GM23248 (cell line): ENCODE data around the gene WDR27. TPM values are rescaled to one million over a fixed set of nuclear protein-coding genes. Genes with fewer than 3 reads are reported as not detected.

Source experiments
- DNase-seq: peaks from one replicate; pipeline ENCODE4 v3.0.0-alpha.2; 2015
- H2AFZ ChIP-seq: fragments of 200-600 bp; sonication (generic); 2 replicates; pipeline ENCODE4 v1.6.1; 2016; ENCODE audit warnings: antibody characterized with exemption
- H3F3A ChIP-seq: fragments of 200-600 bp; sonication (generic); 2 replicates; pipeline ENCODE4 v1.6.1; 2016; ENCODE audit warnings: mild to moderate bottlenecking, antibody characterized with exemption, mixed run types; ENCODE audit not compliant: insufficient read depth
- H3K27ac ChIP-seq: fragments of 200-600 bp; sonication (generic); 2 replicates; pipeline ENCODE4 v1.5.1; 2016; ENCODE audit warnings: mild to moderate bottlenecking
- H3K27me3 ChIP-seq: fragments of 200-600 bp; sonication (generic); replicated peaks from 2 replicates; pipeline ENCODE4 v1.6.1; 2016; ENCODE audit warnings: mild to moderate bottlenecking; ENCODE audit not compliant: insufficient read depth
- H3K36me3 ChIP-seq: fragments of 200-600 bp; sonication (generic); 2 replicates; pipeline ENCODE4 v1.6.1; 2016; ENCODE audit warnings: low read depth, mild to moderate bottlenecking
- H3K4me1 ChIP-seq: fragments of 200-600 bp; sonication (generic); 2 replicates; pipeline ENCODE4 v1.6.1; 2016; ENCODE audit warnings: mild to moderate bottlenecking; ENCODE audit not compliant: insufficient read depth
- H3K4me2 ChIP-seq: fragments of 200-600 bp; sonication (generic); one replicate; pipeline ENCODE4 v1.6.1; 2016; ENCODE audit warnings: mild to moderate bottlenecking; ENCODE audit not compliant: unreplicated experiment
- H3K4me3 ChIP-seq: fragments of 200-600 bp; sonication (generic); 2 replicates; pipeline ENCODE4 v1.5.1; 2016; ENCODE audit warnings: mild to moderate bottlenecking
- H3K79me2 ChIP-seq: fragments of 200-600 bp; sonication (generic); 2 replicates; pipeline ENCODE4 v1.6.1; 2016; ENCODE audit warnings: mild to moderate bottlenecking; ENCODE audit not compliant: insufficient read depth
- H3K9ac ChIP-seq: fragments of 200-600 bp; sonication (generic); 2 replicates; pipeline ENCODE4 v1.6.1; 2016; ENCODE audit warnings: mild to moderate bottlenecking
- H3K9me2 ChIP-seq: fragments of 200-600 bp; sonication (generic); 2 replicates; pipeline ENCODE4 v1.6.1; 2016; ENCODE audit warnings: mixed run types, mild to moderate bottlenecking, moderate library complexity; ENCODE audit not compliant: insufficient read depth
- H3K9me3 ChIP-seq: fragments of 200-600 bp; sonication (generic); one replicate; pipeline ENCODE4 v1.6.1; 2017; ENCODE audit warnings: low read depth
- H4K20me1 ChIP-seq: fragments of 200-600 bp; sonication (generic); 2 replicates; pipeline ENCODE4 v1.6.0; 2016; ENCODE audit not compliant: insufficient read depth
- EZH2 ChIP-seq: fragments of 200-600 bp; sonication (generic); IDR thresholded peaks from 2 replicates; pipeline ENCODE4 v1.6.1; 2018; ENCODE audit warnings: antibody characterized with exemption, mild to moderate bottlenecking; ENCODE audit not compliant: insufficient read depth, poor library complexity, severe bottlenecking
- EZH2phosphoT487 ChIP-seq: fragments of 200-600 bp; sonication (generic); IDR thresholded peaks from 2 replicates; pipeline ENCODE4 v1.6.1; 2018; ENCODE audit warnings: antibody characterized with exemption, moderate library complexity, mild to moderate bottlenecking, low read depth; ENCODE audit not compliant: insufficient read depth
- WGBS, 2 experiments: methylation state at CpG; one replicate each; pipeline ENCODE4 v1.1.6; 2015 to 2017; ENCODE audit warnings: low lambda C conversion rate in 2 of 2, low coverage in 1 of 2; ENCODE audit errors: missing lambda C conversion rate in 2 of 2; 5-methylcytosine and 5-hydroxymethylcytosine counted together
- in situ Hi-C: fragments of 300-500 bp; cut with MboI; formaldehyde crosslinking; loops from 2 replicates; pipeline ENCODE4 v1.15.0; 2020
- polyA plus RNA-seq: library from polyadenylated mRNA; unstranded; fragments of >200 nt; fragmentation: Nextera tagmentation; extraction: Ambion mirVana; gene quantifications from 2 replicates; pipeline ENCODE4 v1.2.1, GENCODE V29; 2016
- total RNA-seq: library from RNA; depleted of rRNA; stranded (reverse); fragments of >200 nt; shearing (Covaris generic); gene quantifications from 2 replicates; pipeline ENCODE4 v1.2.3, GENCODE V29; 2014

The WDR27 gene
- total and polyA plus RNA-seq, 2 experiments from 2014 or later: 9.2 to 9.3 TPM

GRCh38 chr6:169416249-169416648 is 285.6 kb downstream of the WDR27 start:
- H3K79me2 ChIP-seq: no peaks in the 10 kb centered on the region
- H2AFZ ChIP-seq: no peak overlapping the region
- no peaks in the 10 kb centered on the region for H4K20me1 ChIP-seq
- H3K4me2 ChIP-seq: no peak overlapping the region
- H3K4me3 ChIP-seq: no peak overlapping the region
- no peaks in the 10 kb centered on the region for H3K27me3 ChIP-seq
- H3K9ac ChIP-seq: no peak overlapping the region
- TF ChIP-seq EZH2 (no peak), EZH2phosphoT487 (no peak)
- DNase-seq: no peak
- no peaks in the 10 kb centered on the region for H3F3A ChIP-seq
- H3K9me2 ChIP-seq: no peaks in the 10 kb centered on the region
- no peaks in the 10 kb centered on the region for H3K4me1 ChIP-seq
- H3K9me3 ChIP-seq: no peaks in the 10 kb centered on the region
- H3K27ac ChIP-seq: no peak overlapping the region
- 16 to 18% methylated on average over 3 of the region's 3 CpGs for WGBS, 2 experiments
- H3K36me3 ChIP-seq: no peaks in the 10 kb centered on the region
- in situ Hi-C loops: no loop called here

- H3K79me2 ChIP-seq: no peaks in the 10 kb centered on the region
- 79 to 82% methylated on average over 4 of the region's 4 CpGs for WGBS, 2 experiments
- no peaks in the 10 kb centered on the region for H3F3A ChIP-seq
- in situ Hi-C loops: no loop called here
- H3K4me2 ChIP-seq: no peak overlapping the region
- H3K27ac ChIP-seq: no peak overlapping the region
- TF ChIP-seq EZH2phosphoT487 (no peak), EZH2 (no peak)
- H3K9ac ChIP-seq: no peak overlapping the region
- H4K20me1 ChIP-seq: no peaks in the 10 kb centered on the region
- no peaks in the 10 kb centered on the region for H3K9me2 ChIP-seq
- no peaks in the 10 kb centered on the region for H3K4me1 ChIP-seq
- peak; percentile 28 for DNase-seq
- H2AFZ ChIP-seq: no peak overlapping the region
- no peaks in the 10 kb centered on the region for H3K27me3 ChIP-seq
- H3K4me3 ChIP-seq: no peak overlapping the region
- no peaks in the 10 kb centered on the region for H3K36me3 ChIP-seq
- no peaks in the 10 kb centered on the region for H3K9me3 ChIP-seq
These were observed 286.6 kb downstream of the WDR27 start for GRCh38 chr6:169415179-169415578.

DNA sequence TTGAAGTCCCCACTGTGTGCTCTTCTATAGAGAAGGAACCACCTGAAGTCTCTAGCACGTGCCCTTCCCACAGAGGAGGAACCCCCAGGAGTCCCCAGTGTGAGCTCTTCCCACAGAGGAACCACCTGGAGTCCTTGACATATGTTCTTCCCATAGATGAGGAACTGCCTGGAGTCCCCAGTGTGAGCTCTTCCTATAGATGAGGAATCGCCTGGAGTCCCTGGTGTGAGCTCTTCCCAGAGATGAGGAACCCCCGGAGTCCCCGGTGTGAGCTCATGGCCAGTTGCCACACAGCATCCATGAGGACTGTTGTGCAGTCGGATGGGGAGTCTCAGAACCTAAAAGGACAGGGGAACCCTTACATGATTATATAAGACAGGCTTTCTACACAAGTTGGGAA is 290.1 kb downstream of the WDR27 start:
- in situ Hi-C loops: no loop called here
- WGBS, 2 experiments: 57 to 68% methylated on average over 5 of the region's 5 CpGs
- no peak for TF ChIP-seq EZH2phosphoT487
- TF ChIP-seq EZH2: no peak

GRCh38 chr6:169411296-169411695 is 290.5 kb downstream of the WDR27 start:
- no peaks in the 10 kb centered on the region for H3K36me3 ChIP-seq
- H3F3A ChIP-seq: no peaks in the 10 kb centered on the region
- no peak overlapping the region for H3K27ac ChIP-seq
- 81 to 86% methylated on average over 9 of the region's 9 CpGs for WGBS, 2 experiments
- no peaks in the 10 kb centered on the region for H3K9me2 ChIP-seq
- no peaks in the 10 kb centered on the region for H3K79me2 ChIP-seq
- TF ChIP-seq EZH2phosphoT487: no peak
- no peak for TF ChIP-seq EZH2
- no peak overlapping the region for H2AFZ ChIP-seq
- no peak overlapping the region for H3K4me2 ChIP-seq
- in situ Hi-C loops: no loop called here
- no peak for DNase-seq
- no peaks in the 10 kb centered on the region for H3K27me3 ChIP-seq
- H3K9me3 ChIP-seq: no peaks in the 10 kb centered on the region
- no peak overlapping the region for H3K4me3 ChIP-seq
- H3K9ac ChIP-seq: no peak overlapping the region
- peaks cover 12% of the 10 kb centered on the region for H3K4me1 ChIP-seq
- H4K20me1 ChIP-seq: no peaks in the 10 kb centered on the region

More for the DNA sequence above, 290.1 kb downstream of the WDR27 start:
- Histone ChIP-seq H3K79me2 (no peaks in the 10 kb centered on the region), H3K27me3 (no peaks in the 10 kb centered on the region), H3K27ac (no peak overlapping the region), H3K4me2 (no peak overlapping the region), H2AFZ (no peak overlapping the region), H3K9ac (no peak overlapping the region), H3K9me3 (no peaks in the 10 kb centered on the region), H3K4me1 (peaks cover 10% of the 10 kb centered on the region), H3F3A (no peaks in the 10 kb centered on the region), H3K9me2 (no peaks in the 10 kb centered on the region), H4K20me1 (no peaks in the 10 kb centered on the region), H3K36me3 (no peaks in the 10 kb centered on the region), H3K4me3 (no peak overlapping the region)
- DNase-seq: no peak
